GM21423 (cell line): ENCODE data around the gene ALK.

ENCODE experiments used
- ATAC-seq: cut with Tn5 transposase; IDR thresholded peaks from one replicate; pipeline ENCODE4 v1.9.1; 2021; ENCODE audit warnings: mild to moderate bottlenecking, moderate library complexity; ENCODE audit not compliant: unreplicated experiment

Gene ALK

DNA sequence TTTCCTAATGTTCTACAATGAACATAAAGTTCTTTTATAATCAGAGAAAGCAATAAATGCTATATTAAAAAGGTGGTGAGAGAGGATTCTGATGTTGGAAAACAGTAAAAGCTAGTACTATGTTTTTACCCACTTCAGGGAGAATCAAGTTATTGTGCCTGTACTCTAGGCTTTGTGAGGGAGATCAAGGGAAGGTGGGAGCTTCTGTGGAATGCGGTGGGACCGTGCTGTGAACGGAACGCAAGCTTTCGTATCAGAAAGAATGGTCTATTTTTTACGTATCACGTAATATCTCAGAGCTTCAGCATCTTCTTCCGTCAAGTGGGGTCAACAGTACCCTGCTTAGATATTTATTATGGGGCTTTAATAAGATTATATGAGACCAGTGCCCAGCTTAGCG is 613.0 kb downstream of the ALK start:
- no peak for ATAC-seq

DNA sequence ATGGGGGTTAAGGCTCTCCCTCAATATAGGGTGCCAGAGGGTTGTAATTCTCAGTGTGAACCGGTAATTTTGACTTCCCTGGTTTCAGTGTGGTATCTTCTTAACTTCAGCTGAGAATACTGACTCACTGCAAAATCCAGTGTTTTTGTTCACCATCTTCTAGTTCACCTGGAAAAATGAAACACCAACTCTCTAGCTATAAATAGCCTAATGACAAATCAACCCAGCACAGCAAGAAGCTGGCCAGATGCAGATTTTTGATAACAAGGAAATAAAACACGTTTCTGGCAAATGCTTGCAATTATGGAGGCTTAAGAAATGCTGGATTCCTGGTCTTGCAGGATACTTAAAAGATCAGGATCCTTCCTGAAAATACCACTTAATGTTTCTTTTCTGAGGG is 613.9 kb downstream of the ALK start:
- no peak for ATAC-seq

DNA sequence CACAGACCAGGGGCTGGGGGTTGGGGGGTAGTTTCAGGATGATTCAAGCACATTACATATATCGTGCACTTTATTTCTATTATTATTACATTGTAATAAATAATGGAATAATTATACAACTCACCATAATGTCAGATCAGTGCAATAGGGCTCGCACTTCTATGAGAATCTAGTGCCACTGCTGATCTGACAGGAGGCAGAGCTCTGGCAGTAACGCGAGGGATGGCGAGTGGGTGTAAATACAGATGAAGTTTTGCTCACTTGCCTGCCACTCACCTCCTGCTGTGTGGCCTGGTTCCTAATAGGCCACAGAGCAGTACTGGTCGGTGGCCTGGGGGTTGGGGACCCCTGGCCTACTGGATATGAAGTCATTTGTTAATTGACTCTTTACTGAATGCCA is 615.6 kb downstream of the ALK start:
- ATAC-seq, result no peak

DNA sequence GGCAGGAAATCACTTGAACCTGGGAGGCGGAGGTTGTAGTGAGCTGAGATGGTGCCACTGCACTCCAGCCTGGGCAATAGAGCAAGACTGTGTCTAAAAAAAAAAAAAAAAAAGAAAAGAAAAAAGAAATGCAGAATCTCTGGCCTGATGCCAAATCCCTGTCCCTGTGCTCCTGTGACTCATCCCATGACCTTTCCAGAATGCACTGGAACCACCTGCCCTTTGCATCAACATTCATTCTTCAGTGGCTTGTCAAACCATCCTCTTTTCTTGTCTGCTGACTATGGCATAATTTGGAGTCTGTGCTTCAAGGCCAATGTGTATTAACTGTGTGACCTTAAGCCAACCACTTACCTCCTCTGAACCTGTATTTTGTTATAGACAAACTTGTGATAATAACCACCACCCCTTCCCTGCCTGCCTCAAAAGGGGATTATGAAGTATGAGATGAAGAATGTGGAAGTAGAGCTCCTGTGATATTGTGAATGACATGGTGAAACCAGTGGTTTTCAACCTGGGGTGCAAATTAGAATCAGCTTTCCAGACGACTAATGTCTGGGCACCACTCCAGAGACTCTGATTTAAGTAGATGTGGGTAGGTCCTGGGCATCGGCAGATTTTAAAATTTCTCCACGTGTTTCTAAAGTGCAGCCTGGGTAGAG is 616.9 kb downstream of the ALK start:
- ATAC-seq, result no peak

DNA sequence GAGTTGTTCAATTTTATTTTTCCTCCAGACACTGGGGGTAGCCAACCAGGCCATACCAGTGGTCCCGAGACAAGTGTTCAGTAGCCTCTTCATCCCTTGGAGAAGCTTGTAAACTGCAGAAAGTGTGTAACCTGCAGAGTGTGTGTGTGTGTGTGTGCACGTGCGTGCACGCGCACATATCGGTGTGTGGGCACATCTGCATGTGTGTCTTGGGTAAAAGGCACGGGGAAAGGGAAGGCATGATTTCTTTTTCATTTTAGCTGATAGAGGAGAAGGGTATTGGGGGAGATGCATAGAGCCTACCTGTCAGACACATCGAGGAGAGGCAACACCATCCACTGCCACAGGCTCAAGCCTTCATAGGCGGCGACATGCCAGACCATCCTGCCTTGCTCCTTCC is 624.8 kb downstream of the ALK start:
- no peak for ATAC-seq

DNA sequence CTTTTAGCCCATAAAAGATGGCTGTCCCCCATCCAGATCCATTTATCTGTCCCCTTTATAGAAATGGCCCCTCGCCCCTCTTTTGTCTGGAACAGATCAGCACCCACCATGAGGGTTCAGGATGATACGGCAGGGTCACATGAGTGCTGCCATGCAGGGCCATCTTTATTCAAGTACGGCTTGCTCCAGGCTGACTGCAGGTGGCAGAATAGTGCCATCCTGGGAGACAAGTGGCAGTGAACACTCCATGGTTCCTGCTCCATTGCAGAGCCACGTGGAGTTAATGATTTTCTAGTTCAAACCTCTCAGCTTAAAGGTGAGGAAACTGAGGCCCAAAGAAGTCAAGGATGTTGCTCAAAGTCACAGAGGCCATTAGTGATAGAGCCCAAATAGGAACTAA is 625.5 kb downstream of the ALK start:
- ATAC-seq, result no peak

DNA sequence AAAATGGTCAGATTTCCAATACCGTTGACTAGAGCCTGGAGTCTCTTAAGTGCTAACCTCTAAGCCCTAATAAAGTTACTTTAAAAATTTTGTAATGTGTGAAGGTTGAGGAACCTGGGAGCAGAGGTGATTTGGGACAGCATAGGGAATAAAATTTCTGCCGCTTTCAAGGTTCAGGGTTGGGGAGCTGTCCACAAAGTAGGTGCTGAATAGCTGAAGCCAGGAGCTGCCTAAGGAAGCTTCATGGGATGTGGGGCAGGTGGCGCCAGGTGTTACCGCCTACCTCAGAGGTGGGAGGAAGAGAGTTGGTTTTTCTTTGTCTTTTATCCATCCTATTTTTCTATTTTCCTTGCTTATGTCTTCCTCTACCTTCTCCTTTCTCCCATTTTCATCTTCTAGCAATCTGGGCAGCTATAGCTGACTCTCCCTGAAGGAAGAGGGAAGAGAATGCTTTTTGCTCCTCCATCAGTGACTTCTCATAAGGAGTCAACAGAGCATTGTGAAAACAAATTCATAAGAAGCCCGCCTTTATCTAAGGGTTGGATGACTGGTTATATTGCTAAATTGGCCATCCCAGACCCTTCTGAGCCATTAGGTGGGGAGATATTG is 627.5 kb downstream of the ALK start:
- no peak for ATAC-seq

DNA sequence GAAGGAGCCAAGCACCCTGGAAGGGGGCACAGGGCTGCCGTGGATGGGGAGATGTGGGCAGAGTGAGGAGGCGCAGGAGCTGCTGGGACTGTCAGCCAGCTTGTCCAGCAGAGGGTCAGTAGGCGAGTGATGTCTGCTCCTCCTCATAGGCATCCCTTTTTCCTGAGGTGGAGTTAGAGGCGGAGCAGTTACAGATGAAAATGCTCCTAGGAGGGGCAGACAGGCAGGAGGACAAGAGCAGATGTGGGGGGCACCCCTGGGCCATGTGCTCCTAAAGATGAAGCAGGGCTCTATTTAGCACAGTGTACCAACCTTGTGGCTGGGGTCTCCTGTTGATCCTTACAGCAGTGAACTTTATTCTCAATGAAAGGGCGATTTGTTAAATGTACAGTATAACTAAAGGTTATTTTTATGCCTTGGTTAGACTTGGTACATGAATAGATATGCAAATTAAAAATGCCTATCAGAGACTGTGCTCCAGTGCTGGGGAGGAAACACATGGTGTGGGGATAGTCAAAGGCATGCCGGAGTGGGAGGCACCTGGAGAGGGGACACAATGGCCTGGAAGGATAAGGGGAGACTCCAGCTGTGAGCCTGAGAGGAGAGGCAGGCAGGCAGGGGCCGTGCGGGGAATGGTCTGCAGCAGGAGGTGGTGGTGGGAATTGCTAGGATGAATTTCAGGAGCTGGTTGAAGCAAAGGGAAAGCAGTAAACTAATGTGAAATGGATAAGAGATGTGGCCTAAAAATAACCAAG is 630.9 kb downstream of the ALK start:
- no peak for ATAC-seq

DNA sequence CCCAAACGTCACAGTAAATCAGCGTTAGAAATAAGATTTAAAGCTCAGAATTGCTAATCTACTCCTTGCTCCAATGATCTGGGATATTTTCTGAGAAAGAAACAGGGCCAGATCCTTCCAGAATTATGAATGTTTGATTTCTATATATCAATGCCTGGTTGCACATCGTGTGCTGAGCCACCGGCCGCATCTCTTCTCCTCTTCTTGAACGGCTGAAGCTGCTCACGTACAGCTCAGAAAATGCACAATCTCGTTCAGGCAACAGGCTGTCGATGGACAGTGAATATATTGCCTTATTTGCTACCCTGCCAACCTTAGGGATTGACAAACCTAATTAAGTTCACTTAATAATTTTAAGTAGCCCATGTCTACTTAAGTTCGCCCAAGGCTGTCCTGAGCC is 636.7 kb downstream of the ALK start:
- no peak for ATAC-seq

DNA sequence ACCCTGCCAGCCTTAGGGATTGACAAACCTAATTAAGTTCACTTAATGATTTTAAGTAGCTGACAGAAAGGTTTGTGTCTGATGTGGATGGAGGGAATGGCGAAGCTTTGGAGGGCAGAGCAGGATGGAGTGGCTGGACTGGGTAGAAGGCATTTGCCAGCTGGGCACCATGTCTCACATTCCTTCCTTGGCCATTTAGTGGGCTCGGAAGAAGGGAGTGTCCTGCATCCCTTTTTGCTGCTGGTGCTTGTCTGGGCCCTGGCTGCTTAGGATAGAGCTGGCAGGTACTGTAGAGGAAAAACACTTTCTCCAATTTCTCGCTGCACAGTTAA is 639.5 kb downstream of the ALK start:
- ATAC-seq, result no peak

DNA sequence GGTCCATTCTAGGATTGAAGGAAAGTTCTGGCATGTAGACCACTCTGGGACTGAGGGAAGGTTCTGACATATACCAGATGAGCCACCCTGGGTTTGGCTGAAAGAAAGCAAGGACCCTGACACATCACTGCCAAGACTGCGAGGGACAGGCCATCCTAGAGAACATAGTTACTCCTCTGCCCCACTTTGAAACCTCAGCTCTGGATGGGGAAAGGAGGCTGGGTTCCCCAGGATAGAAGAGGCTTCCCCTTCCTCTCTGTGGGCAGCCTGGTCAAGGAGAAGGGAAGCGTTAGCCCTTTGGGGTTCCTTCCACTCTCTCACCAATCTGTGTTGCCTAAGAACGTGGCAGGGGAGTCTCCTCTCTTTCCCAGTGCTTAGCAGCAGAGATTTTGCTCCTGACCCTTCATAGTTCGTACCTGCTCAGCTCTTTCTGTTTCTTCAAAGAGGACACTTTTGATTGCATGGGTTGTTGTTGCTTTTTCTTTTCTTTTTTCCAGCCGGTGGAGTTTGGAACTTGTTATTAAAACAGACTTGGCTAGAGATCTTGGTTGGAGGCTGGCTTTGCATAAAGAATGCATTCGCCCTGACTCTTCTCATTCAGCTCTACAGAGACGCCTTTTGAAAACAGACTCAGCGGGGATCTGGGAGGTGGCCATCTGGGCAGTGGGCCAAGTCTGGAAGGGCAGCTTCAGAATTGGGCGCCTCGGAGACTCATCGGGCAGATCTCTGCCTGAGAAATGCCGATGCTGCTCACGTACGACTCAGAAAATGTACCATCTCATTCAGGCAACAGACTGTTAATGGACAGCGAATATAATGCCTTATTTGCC is 640.1 kb downstream of the ALK start:
- ATAC-seq, result no peak

DNA sequence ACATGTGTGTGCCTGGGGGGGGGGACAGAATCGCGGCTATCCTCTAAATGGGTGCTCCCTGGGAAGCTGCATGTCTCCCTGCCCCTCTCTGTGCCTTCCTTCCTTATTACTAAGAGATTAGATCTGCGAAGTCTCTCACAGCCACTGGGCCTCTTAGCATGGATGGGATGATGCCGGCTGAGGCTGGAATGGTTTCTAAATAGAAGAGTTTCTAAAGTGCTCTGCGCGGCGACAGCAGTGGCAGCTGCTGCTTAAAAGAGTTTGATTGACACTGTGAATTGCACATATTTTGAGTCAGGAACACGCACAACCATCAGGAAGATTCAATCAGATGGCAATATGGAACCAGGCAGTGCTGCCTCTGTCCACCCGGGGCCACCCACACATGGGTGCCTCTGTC is 642.4 kb downstream of the ALK start:
- ATAC-seq, result no peak

DNA sequence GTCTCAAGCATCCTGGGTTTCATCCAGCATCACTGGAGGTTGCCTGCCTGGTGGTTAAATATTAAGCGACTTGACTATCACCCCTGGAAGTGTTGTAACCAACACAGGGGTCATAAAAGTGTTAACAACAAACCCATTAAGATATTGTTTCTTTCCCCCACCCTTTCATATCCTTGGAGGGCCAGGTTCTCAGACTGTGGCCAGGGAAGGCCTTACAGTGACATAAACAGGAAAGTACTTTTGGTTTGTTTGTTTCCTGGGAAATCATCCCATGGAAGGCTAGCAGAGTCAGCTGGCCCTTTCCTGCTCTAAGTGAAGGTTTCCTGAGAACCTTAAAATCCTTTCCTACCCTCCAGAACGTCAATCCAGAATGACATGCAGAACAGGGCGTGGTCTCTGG is 645.2 kb downstream of the ALK start:
- ATAC-seq, result no peak

DNA sequence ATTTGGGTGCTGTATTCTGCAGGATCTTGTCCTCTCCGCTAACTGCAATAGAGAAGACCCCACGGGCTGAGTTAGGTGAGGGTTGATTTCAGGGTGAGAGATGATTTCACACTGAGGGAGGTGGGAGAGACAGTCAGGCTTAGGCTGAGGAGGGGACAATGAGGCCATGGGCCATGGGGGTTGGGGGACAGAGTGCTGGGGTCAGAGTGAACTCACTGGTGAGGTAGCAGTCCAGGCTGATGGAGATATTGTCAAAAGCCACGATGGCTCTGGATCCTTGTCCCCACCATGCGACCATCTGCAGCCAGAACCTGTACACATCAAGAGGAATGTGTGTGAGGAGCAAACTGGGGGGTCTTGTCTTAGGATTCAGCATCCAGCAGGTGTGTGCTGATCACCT is 646.2 kb downstream of the ALK start:
- ATAC-seq, result no peak

DNA sequence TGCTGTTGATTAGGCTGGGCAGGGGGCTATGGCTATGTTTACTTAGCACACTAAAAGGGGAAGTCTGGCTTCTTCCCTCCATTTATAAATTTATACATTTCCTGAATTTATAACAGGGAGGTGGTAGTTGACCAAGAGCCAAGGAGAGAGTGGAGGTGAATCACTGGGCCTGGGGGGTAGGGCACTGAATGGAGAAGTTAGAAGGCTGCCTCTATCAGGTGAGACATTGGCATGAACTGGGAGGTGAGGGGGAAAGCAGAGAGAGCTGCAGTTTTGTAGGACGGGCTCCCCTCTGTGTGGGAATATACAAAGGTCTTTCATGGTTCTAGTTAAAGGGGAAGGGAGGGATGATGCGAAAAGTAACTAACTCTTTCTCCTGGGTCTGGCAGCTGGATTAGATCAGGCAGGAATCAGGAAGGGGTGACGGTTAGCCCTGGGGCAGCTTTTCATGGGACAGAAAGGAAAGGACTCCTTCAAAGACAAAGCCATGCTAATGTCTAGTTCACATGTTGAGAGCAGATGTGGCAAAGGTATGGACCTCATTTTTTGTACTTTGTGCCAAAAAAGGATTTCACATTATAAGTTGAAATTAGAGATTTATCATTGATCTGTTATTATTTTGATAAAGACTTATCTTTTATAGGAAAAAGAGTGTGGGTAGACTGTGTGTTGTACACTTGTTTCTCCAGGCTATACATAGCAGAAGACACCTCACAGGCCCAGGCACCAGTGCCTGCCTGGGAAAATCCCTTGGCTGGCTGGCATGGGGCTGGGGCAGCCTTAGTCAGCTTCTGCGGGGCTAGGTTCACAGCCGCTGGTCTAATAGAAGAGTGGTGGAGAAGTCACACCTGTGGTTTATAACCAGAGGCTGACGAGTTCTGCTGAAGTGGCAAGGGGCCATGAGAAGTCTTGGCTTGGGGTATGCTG is 647.4 kb downstream of the ALK start:
- ATAC-seq, result no peak

DNA sequence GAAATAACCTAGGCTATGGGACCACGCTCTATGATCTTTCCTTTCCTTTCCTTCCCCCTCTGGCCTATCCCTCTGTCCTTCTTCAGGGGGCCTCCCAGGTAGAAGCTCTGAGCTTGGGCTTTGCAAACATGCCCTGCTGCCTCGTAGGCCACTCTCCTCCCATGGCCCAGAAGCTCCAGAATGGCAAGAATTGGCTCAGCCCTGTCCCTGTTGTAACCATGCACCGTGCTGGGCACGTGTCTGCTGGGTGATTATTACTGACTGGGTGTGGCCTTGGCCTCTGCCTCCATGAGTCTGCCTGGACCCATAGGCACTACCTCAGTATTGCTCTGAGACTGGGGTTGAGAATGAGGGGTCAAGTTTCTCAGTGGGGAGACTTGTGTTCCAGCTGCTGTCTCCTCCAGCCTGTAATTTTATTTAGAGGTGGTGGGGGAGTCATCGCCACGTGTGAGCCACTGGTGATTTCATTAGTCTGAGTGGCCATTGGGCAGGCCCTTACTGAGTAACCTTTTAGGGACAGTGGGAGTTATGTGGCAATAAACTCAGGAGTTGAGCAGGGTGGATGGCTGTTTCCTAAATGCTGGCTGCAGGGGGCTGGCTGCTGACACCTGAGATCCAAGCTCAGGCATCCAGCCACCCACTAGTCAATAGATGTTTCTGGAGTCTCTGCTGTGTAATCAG is 648.2 kb downstream of the ALK start:
- ATAC-seq, result no peak

DNA sequence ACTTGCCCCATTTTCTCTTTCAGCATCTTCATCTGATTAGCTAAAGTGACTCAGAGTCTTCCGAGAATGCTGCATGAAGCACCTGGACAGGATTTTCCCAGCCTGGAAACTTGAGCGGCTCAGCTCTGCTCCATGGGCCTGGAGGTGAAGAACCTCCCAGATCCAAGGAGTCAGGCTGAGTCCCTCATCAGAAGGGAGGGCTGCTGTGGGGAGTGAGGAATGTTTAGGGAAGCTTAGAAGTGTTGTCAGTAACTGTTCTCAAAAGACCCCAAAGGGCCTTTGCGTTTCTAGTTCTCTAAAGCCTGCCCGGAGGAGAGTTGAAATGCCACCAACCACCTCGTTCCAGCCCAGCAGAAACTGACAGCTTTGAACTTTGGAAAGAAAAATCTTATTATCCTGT is 649.1 kb downstream of the ALK start:
- ATAC-seq, result no peak

DNA sequence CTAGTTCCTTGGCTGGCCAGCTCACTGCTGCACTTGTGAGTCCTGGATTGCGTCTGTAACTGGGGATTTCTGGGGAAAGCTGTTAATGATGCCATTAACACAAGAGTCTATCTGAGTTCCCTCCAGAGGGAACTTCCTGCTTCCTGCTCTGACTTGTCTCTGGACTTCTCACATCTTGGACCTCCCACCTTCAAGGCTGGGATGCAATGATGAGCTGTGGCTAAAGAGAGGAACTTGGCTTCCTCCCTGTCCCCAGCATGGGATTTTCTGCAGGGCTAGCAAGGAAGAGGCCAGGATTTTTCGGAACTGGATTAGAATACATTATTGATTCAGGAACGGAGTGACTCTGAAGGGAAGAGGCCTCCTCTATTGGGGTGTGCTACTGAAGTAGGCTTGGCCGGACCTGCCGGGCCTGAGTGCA is 650.7 kb downstream of the ALK start:
- no peak for ATAC-seq

DNA sequence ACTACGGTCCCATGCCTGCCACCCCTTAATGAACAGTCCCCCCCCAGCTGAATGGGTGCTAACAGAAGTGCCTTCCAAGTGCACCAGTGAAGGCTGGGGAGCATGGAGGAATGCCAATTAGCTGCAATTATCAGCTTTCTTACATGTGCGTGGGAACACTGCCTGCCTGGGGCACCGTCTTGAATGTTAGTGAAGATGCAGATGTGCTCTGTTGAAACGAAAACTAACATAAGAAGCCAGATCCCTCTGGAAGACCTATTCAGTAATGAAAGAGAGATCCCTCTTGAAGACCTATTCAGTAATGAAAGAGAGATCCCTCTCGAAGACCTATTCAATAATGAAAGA is 651.6 kb downstream of the ALK start:
- ATAC-seq, result no peak

DNA sequence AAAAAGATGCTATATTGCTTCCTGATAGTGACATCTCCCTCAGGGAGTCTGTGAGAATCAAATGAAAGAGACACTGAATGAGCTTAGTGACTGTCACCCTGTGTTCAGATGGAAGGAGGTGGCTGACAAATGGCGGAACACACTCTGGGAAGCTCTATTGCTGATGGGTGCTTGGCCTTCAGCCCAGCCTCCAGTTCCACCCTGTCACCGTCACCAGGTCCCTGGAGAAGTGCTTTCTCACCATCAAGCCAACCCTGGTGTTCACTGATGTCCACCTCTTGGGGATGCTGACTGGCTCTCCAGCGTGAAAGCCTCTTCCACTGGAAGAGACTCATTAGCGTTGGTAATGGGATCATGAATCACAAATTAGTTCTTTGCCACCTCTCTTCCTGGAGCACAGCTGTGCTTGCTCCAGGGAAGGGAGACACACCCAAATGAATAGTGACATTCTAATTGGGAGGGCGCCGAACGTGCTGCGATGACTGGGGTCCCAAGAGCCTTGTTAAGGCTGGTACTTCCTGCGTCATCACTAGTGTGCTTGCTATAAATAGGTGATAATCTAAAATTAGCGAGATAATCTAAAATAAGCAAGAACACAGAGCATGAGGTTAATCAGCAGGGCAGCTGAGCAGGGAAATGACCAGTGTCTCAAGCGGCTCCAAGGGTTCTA is 652.2 kb downstream of the ALK start:
- ATAC-seq, result no peak
